ENCODE measurements around the gene TIMM29. TPM values are rescaled to one million over a fixed set of nuclear protein-coding genes. Genes with fewer than 3 reads are reported as not detected.

The TIMM29 gene
- total RNA-seq, 1 experiment from 2014 or later, result 23.4 TPM

- H2BK12ac ChIP-seq (ENCODE audit: insufficient read length, low read depth, low read length), result no peak overlapping the region
- no peak overlapping the region for H4K8ac ChIP-seq (replicated peaks; ENCODE audit: insufficient read length, low read depth, low read length)
- Mint-ChIP-seq H3K4me1 (peaks cover 67 to 72% of the 10 kb centered on the region in 2 experiments), H3K9me3 (no peaks in the 10 kb centered on the region), H3K27ac (peak overlapping the region; percentile 41 to 78 (median 56); a peak in 5 of 7 replicates), H3K27me3 (ENCODE audit: low read depth) (no peaks in the 10 kb centered on the region; the same call in 1 of the 2 replicates), H3K36me3 (ENCODE audit: insufficient read depth in 1 of 3, low read depth in 3 of 3) (peaks cover 0 to 3% (median 0%) of the 10 kb centered on the region in 3 experiments; a peak in 3 of 7 replicates), H3K4me3 (no peak overlapping the region; a peak in 1 of 5 replicates)
- H3K23me2 ChIP-seq (ENCODE audit: insufficient read length, low read depth, low read length, poor library complexity, severe bottlenecking), result no peaks in the 10 kb centered on the region
- H4K91ac ChIP-seq (ENCODE audit: insufficient read length, low read depth, low read length), result no peak overlapping the region
- H3K9me3 ChIP-seq (ENCODE audit: control insufficient read depth, low read depth, low read length), result no peaks in the 10 kb centered on the region
- H3K9ac ChIP-seq (ENCODE audit: extremely low read depth, insufficient read length, low read length), result no peak overlapping the region
- H3K4me2 ChIP-seq (ENCODE audit: insufficient read depth, insufficient read length, low read length), result no peak overlapping the region
- H2BK5ac ChIP-seq (ENCODE audit: insufficient read length, low read length), result no peak overlapping the region
- H2BK15ac ChIP-seq (ENCODE audit: low read depth, low read length), result no peak overlapping the region
- no peak overlapping the region for H3K4ac ChIP-seq (ENCODE audit: low read depth, low read length)
- peak; percentile 26 for DNase-seq
- no peak overlapping the region for H3T11ph ChIP-seq (ENCODE audit: low read length)
- H4K20me1 ChIP-seq (ENCODE audit: control insufficient read depth, insufficient read depth, insufficient read length), result no peaks in the 10 kb centered on the region
- no peak overlapping the region for H2BK20ac ChIP-seq (ENCODE audit: low read depth, low read length, poor library complexity, severe bottlenecking)
- no peaks in the 10 kb centered on the region for H3K79me1 ChIP-seq (ENCODE audit: insufficient read depth, low read depth, low read length, poor library complexity, severe bottlenecking)
- no peak overlapping the region for H4K5ac ChIP-seq (ENCODE audit: insufficient read length, low read depth, low read length)
- no peak overlapping the region for H2AFZ ChIP-seq (ENCODE audit: low read length)
- no peak overlapping the region for H3K27ac ChIP-seq (ENCODE audit: insufficient read length, low read depth, low read length)
- H2AK5ac ChIP-seq (ENCODE audit: insufficient read length, low read length), result no peak overlapping the region
- H3K23ac ChIP-seq (ENCODE audit: insufficient read length, low read depth, low read length), result no peak overlapping the region
- H3K56ac ChIP-seq (ENCODE audit: insufficient read length, low read depth, low read length), result no peak overlapping the region
- H3K79me2 ChIP-seq (ENCODE audit: insufficient read depth, low read length), result peaks cover 13% of the 10 kb centered on the region; the same call in 1 of the 2 replicates
- WGBS (ENCODE audit: extremely low coverage, insufficient read length, low lambda C conversion rate), result no CpG with 5 or more reads among the region's 21 CpGs
- H3K18ac ChIP-seq (ENCODE audit: insufficient read length, low read depth, low read length), result no peak overlapping the region
- no peak overlapping the region for H2BK120ac ChIP-seq (ENCODE audit: low read depth, low read length, poor library complexity, severe bottlenecking)
- no peak overlapping the region for H3K14ac ChIP-seq (ENCODE audit: insufficient read depth, low read length)
- peaks cover 11% of the 10 kb centered on the region; the same call in 1 of the 2 replicates for H3K4me1 ChIP-seq (ENCODE audit: insufficient read depth, low read length)
- H3K27me3 ChIP-seq (ENCODE audit: insufficient read depth, low read length), result no peaks in the 10 kb centered on the region
- TF ChIP-seq CTCF (conservative IDR thresholded peaks at IDR 0.05), result no peak
Measured at GRCh38 chr19:10891405-10892086, 37.1 kb upstream of the TIMM29 start.
